Measurements from ENCODE around the gene EPHA3.

EPHA3 gene

DNA sequence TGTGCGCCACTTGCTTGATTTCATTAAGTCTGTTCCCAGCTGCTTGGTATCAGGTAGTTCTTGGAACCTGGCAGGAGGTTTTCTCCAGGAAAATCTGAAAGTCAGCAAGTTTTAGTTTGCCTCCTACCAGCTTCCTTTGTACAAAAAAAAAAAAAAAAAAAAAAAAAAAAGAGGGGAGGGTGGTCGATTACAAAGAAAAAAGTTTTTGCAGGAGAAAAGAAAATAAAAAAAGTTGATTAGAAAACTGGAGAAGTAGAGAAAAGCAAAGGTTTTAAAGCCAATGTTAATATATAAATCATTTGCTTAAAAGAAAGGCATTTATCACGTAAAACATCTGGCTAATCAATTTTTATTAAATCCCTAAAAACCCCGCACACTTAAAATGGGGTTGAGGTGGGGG, 5.9 kb downstream of the EPHA3 start:
- TF ChIP-seq ZFX (IDR thresholded peaks at IDR 0.05), result no peak
- TF ChIP-seq, protein P1, sequence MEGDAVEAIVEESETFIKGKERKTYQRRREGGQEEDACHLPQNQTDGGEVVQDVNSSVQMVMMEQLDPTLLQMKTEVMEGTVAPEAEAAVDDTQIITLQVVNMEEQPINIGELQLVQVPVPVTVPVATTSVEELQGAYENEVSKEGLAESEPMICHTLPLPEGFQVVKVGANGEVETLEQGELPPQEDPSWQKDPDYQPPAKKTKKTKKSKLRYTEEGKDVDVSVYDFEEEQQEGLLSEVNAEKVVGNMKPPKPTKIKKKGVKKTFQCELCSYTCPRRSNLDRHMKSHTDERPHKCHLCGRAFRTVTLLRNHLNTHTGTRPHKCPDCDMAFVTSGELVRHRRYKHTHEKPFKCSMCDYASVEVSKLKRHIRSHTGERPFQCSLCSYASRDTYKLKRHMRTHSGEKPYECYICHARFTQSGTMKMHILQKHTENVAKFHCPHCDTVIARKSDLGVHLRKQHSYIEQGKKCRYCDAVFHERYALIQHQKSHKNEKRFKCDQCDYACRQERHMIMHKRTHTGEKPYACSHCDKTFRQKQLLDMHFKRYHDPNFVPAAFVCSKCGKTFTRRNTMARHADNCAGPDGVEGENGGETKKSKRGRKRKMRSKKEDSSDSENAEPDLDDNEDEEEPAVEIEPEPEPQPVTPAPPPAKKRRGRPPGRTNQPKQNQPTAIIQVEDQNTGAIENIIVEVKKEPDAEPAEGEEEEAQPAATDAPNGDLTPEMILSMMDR (conservative IDR thresholded peaks at IDR 0.05), result no peak
- no peak overlapping the region for H3K27ac ChIP-seq

DNA sequence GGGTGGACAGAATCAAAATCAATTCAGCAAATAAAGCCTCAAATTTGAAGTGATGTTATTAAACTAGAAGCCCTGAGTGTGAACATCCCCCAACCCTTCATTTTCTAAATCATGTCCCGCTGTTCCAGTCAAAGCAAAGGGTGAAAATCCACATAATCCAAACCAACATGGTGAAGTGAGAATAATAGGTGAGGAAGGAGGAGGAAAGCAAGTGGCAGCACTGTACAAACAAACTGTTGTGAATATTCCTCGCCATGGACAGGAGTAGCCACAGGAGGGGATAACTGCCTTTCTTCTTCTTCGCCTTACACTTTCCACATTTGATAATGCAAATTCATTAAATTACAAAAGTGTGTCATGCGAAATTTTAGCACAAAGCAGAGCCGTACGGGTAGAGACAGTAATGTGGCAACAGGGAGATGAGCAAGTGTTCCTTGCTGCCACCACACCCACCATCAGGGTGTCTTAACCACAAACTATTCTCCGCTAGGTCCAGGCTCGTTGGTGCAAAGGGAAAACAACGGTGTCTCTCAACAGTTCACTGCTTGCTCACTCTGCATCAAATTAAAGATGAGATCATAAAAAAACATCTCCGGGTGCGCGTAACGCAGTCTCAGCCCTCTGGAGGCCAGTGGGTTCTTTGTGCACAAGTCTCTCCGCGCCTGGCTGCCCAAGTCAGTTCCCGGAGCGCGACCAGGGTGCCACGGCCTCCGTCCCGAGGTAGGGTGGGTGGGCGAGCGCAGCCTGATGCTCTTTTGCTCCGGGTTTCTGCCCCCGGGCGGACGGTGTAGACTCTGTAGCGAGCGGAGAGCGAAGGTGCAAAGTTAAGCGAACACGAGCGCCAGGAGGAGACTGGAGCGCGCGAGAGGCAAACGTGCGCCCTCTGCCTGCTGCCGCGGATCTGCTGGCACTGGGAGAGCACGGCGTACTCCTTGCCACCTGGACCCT, 6.7 kb downstream of the EPHA3 start:
- TF ChIP-seq, protein P1 (conservative IDR thresholded peaks at IDR 0.05), result peak; percentile 58
- TF ChIP-seq ZFX (IDR thresholded peaks at IDR 0.05), result no peak
- peak overlapping the region; percentile 11; the same call in 1 of the 2 replicates for H3K27ac ChIP-seq

DNA sequence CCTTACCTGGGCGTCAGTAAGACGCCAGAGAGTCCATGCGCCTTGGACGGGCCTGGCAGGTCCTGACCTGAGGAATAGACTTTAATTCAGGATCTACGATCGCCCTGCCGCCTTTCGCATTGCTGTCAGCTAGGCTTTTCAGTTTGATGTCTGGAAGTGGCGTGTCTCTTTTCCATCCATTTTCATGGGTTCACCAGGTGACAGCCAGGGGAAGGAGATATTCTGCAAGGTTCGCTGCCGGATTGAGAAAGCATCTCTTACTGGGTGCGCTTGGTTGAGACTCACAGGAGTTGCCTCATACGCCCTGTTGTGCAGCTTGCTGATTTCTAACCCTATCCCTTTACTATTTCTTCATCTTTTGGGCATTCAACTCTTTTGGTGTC, 7.4 kb downstream of the EPHA3 start:
- no peak for TF ChIP-seq ZFX (IDR thresholded peaks at IDR 0.05)
- TF ChIP-seq, protein P1 (conservative IDR thresholded peaks at IDR 0.05), result peak; percentile 29; the same call in 1 of the 2 replicates
- H3K27ac ChIP-seq, result peak overlapping the region; percentile 11; the same call in 1 of the 2 replicates

DNA sequence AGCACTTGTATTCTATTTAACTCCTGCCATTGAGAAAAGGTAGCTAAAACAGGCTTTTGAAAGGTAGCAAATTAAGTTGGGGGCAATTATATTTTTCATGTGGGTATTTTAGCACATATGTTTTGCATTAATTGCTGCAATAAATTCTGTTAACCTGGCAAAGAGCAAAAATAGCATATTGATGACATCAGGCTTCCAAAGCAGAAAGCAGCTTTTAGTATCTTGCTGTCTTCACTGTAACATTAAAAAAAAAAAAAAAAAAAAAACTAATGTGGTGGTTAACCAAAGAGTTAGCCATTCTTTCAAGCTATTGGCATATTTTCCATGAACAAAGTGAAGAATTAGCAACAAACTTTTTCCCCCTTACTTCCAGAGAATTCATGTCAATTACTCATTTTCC, 9.1 kb downstream of the EPHA3 start:
- no peak overlapping the region for H3K27ac ChIP-seq
- TF ChIP-seq, protein P1 (conservative IDR thresholded peaks at IDR 0.05), result no peak
- no peak for TF ChIP-seq ZFX (IDR thresholded peaks at IDR 0.05)

DNA sequence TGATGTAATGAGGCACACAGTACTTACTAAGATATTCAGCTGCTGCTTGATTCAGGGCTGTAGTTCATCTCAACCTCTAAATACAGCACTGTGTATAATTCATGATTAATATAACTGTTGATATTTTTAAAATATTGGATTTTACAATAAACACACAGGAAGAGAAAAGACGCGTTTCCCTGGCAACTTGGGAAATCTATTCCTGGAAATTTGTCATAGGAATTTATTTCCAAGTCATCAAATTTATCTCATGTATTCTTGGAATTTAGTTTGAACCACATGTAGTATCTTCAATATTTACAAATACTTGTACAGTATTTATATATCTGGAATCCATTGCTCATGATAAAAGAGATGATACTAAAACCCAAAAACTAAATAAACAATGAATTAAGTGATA, 30.6 kb downstream of the EPHA3 start:
- TF ChIP-seq, protein P1 (conservative IDR thresholded peaks at IDR 0.05), result no peak
- TF ChIP-seq ZFX (IDR thresholded peaks at IDR 0.05), result no peak
- no peak overlapping the region for H3K27ac ChIP-seq

DNA sequence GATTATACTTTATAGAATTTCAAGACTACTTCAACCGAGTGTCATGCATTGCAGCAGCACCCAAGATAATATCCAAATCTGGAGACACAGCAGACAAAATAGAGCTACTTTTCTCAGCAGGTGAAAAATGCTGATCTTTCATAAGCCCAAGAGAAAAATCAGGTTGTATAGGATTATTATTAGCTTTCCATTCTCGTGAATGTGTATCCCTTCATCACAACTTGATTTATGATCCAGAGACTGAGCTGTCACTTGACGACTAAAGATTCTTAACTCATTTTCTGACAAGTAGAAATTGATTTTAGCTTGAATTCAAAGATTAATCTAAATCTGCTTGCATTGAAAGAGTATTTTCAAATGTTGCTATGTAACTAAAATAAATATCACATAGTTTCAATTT, 32.4 kb downstream of the EPHA3 start:
- no peak overlapping the region for H3K27ac ChIP-seq
- TF ChIP-seq ZFX (IDR thresholded peaks at IDR 0.05), result no peak
- TF ChIP-seq, protein P1 (conservative IDR thresholded peaks at IDR 0.05), result no peak

DNA sequence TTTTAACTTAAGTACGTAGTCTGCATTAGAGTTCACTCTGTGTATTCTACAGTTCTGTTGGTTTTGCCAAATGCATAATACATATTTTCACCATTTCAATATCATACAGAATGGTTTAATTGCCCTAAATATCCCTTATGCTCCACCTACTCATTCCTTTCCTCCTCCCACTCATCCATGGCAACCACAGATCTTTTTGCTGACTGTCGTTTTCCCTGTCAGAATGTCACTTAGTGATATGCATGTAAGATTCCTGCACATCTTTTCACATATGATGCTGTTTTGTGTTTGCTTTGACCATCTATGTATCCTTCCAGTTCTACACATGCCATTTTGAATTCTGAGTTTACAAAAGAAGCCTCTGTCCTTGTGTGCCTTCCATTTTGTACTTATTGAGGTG, 36.7 kb downstream of the EPHA3 start:
- no peak for TF ChIP-seq ZFX (IDR thresholded peaks at IDR 0.05)
- TF ChIP-seq, protein P1 (conservative IDR thresholded peaks at IDR 0.05), result no peak
- no peak overlapping the region for H3K27ac ChIP-seq

Data from C4-2B (cell line).